ENCODE measurements around the gene BRSK1.
A peak's percentile ranks its signal among the peaks of the same experiment; 100 is the strongest.

- TF ChIP-seq CTCF (conservative IDR thresholded peaks at IDR 0.05; ENCODE audit: low read length) (peak; percentile 53), EZH2phosphoT487 (IDR thresholded peaks at IDR 0.05; ENCODE audit: borderline replicate concordance) (no peak)
Observed at GRCh38 chr19:55340784-55341147, 57.0 kb downstream of the BRSK1 start.
